DND-41 (cell line): ENCODE results near the gene ZNF212.

Experiments used
- CTCF ChIP-seq: IDR thresholded peaks from 2 replicates; pipeline ENCODE4 v1.5.1; 2012; ENCODE audit warnings: borderline replicate concordance, low read length, moderate library complexity, mild to moderate bottlenecking; ENCODE audit not compliant: poor library complexity, severe bottlenecking; ENCODE audit errors: extremely low read depth
- EZH2 ChIP-seq: IDR thresholded peaks from 3 replicates; pipeline ENCODE4 v1.6.1; 2012; ENCODE audit warnings: borderline replicate concordance, low read depth, mild to moderate bottlenecking, moderate library complexity, low read length, inconsistent platforms; ENCODE audit not compliant: severe bottlenecking

GRCh38 chr7:149291781-149292461 is 52.5 kb downstream of the ZNF212 start:
- TF ChIP-seq EZH2 = no peak
- no peak for TF ChIP-seq CTCF
